CD4-positive, alpha-beta T cell treated with Interleukin-2 at 100 ng/mL for 4 hours (primary cell): ENCODE measurements around the gene LRRC27.
A peak's percentile ranks its signal among the peaks of the same experiment; 100 is the strongest.

Source experiments
- DNase-seq: peaks from one replicate; pipeline ENCODE4 v3.0.0-alpha.2; 2020; ENCODE audit warnings: low spot score

The LRRC27 gene

GRCh38 chr10:132390921-132391675 lies 59.1 kb downstream of the LRRC27 start:
- DNase-seq, result no peak

- DNase-seq, result no peak
Measured at GRCh38 chr10:132391676-132392020, 59.7 kb downstream of the LRRC27 start.

- no peak for DNase-seq
Measured at GRCh38 chr10:132392184-132392800, 60.3 kb downstream of the LRRC27 start.

- no peak for DNase-seq
Measured at GRCh38 chr10:132392811-132393694, 61.1 kb downstream of the LRRC27 start.

GRCh38 chr10:132393695-132394181 lies 61.7 kb downstream of the LRRC27 start:
- no peak for DNase-seq

- no peak for DNase-seq
Measured at GRCh38 chr10:132394201-132394811, 62.3 kb downstream of the LRRC27 start.

- no peak for DNase-seq
Measured at GRCh38 chr10:132394936-132395703, 63.1 kb downstream of the LRRC27 start.

- no peak for DNase-seq
Measured at GRCh38 chr10:132395704-132396493, 63.9 kb downstream of the LRRC27 start.

GRCh38 chr10:132396494-132397035 lies 64.6 kb downstream of the LRRC27 start:
- DNase-seq, result peak; percentile 61

- peak; percentile 50 for DNase-seq
Measured at GRCh38 chr10:132397036-132397541, 65.1 kb downstream of the LRRC27 start, which contains the start of gene PWWP2B. PWWP2B (plus strand) TSS chr10:132397200; CDS start chr10:132397227, 27 bp downstream.

- DNase-seq, result peak; percentile 33
Measured at GRCh38 chr10:132397671-132398565, 65.9 kb downstream of the LRRC27 start.

- no peak for DNase-seq
Measured at GRCh38 chr10:132398566-132398991, 66.6 kb downstream of the LRRC27 start.

GRCh38 chr10:132399117-132400035 lies 67.4 kb downstream of the LRRC27 start:
- no peak for DNase-seq

GRCh38 chr10:132400041-132400546 lies 68.1 kb downstream of the LRRC27 start:
- DNase-seq, result no peak

GRCh38 chr10:132400547-132401151 lies 68.7 kb downstream of the LRRC27 start:
- DNase-seq, result no peak

- no peak for DNase-seq
Measured at GRCh38 chr10:132401401-132402118, 69.6 kb downstream of the LRRC27 start.
